HUES64 (cell line): Measurements from ENCODE around the gene PNISR.

Experiments used
- H3K27ac ChIP-seq: 2 replicates; pipeline ENCODE4 v1.7.0; 2013; ENCODE audit warnings: low read depth, low read length, inconsistent platforms
- H3K27me3 ChIP-seq: 2 replicates; pipeline ENCODE4 v1.6.1; 2013; ENCODE audit warnings: mild to moderate bottlenecking, low read length; ENCODE audit not compliant: insufficient read depth
- H3K36me3 ChIP-seq: 2 replicates; pipeline ENCODE4 v1.6.1; 2013; ENCODE audit warnings: mild to moderate bottlenecking, low read length; ENCODE audit not compliant: insufficient read depth
- H3K4me1 ChIP-seq: 2 replicates; pipeline ENCODE4 v1.6.1; 2013; ENCODE audit warnings: mild to moderate bottlenecking, low read length, moderate library complexity; ENCODE audit not compliant: insufficient read depth
- H3K4me3 ChIP-seq: 2 replicates; pipeline ENCODE4 v1.5.1; 2013; ENCODE audit warnings: mild to moderate bottlenecking, low read length, moderate library complexity
- H3K9ac ChIP-seq: 2 replicates; pipeline ENCODE4 v1.6.1; 2013; ENCODE audit warnings: mild to moderate bottlenecking, low read depth, low read length
- H3K9me3 ChIP-seq: 2 replicates; pipeline ENCODE4 v1.6.1; 2013; ENCODE audit warnings: low read depth, low read length; ENCODE audit not compliant: insufficient read depth
- WGBS: fragments of 150-250, 120-280 bp; methylation state at CpG from one replicate; pipeline ENCODE4 v1.1.7; 2013; ENCODE audit warnings: missing lambda C conversion rate; 5-methylcytosine and 5-hydroxymethylcytosine counted together

Gene PNISR

GRCh38 chr6:99356641-99357040 lies 68.5 kb downstream of the PNISR start:
- H3K36me3 ChIP-seq = no peaks in the 10 kb centered on the region
- 84% methylated on average over 1 of the region's 1 CpG for WGBS
- no peaks in the 10 kb centered on the region for H3K9me3 ChIP-seq
- H3K9ac ChIP-seq = no peak overlapping the region
- no peak overlapping the region for H3K27ac ChIP-seq
- H3K4me3 ChIP-seq = no peak overlapping the region
- no peaks in the 10 kb centered on the region for H3K4me1 ChIP-seq
- no peaks in the 10 kb centered on the region for H3K27me3 ChIP-seq

DNA sequence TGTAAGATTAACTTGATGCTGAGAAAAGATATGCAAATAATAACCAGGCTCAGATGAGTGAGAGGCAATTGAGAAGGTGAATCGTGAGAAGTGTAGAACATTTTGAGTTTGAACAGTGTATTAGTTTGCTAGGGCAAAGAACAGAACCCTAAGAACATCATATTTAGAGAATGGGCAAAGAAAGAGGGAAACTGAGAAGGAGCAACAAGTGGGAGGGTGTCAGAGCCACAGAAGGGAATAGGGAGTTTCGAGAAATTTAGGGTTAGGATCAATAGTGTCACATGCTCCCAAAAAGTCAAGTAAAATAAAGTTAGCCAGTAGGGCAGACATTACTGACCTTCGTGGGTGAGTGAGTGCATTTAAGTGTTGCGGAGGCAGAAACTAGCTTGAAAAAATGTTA lies 70.1 kb downstream of the PNISR start:
- H3K9me3 ChIP-seq = no peaks in the 10 kb centered on the region
- WGBS = 65% methylated on average over 4 of the region's 4 CpGs
- no peak overlapping the region for H3K27ac ChIP-seq
- H3K9ac ChIP-seq = no peak overlapping the region
- no peaks in the 10 kb centered on the region for H3K36me3 ChIP-seq
- H3K4me3 ChIP-seq = no peak overlapping the region
- peaks cover 5% of the 10 kb centered on the region for H3K4me1 ChIP-seq
- H3K27me3 ChIP-seq = peaks cover 6% of the 10 kb centered on the region

DNA sequence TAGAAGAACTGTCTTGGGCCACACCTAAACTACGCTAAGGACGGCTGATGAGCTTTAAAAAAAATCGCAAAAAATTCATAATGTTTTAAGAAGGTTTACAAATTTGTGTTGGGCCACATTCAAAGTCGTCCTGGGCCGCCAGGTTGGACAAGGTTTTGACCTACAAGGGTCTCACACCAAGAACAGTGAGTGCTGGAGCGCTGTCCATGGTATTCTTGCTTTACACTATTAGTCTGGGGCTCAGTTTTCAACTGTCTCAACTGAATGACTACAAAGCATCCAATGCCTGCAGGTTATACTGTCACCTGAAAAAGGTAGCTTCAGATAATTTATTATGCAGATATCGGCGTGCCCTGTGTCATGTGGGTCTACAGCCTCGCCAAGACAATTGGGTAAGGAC lies 72.0 kb downstream of the PNISR start:
- Histone ChIP-seq H3K27me3 (peaks cover 6% of the 10 kb centered on the region), H3K9ac (no peak overlapping the region), H3K27ac (no peak overlapping the region), H3K9me3 (no peaks in the 10 kb centered on the region), H3K4me3 (no peak overlapping the region), H3K36me3 (no peaks in the 10 kb centered on the region), H3K4me1 (peaks cover 13% of the 10 kb centered on the region)
- WGBS = 76% methylated on average over 9 of the region's 9 CpGs

DNA sequence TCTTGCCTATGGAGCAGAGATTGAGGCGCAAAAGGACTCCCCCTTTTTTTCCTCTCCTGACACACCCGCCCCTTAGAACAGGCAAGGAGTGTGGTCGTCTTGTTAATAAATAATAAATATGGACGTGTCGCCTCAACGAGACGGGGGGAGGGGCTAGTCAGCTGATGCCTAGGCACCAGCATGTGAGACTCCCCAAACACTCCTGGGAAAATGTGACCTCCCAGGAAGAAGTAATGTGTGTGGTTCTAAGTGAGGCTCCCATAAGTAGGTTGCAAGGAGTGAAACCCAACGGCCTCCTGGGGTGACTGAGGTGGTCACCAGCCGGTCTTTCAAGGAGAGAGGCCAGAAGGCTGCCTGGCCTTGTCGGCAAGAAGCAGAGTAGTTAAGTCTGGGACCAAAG lies 74.5 kb downstream of the PNISR start:
- Histone ChIP-seq H3K9ac (no peak overlapping the region), H3K4me1 (peaks cover 20% of the 10 kb centered on the region), H3K4me3 (peak overlapping the region; percentile 74), H3K27me3 (peaks cover 6% of the 10 kb centered on the region), H3K36me3 (no peaks in the 10 kb centered on the region), H3K9me3 (no peaks in the 10 kb centered on the region), H3K27ac (no peak overlapping the region)
- 52% methylated on average over 9 of the region's 10 CpGs for WGBS

DNA sequence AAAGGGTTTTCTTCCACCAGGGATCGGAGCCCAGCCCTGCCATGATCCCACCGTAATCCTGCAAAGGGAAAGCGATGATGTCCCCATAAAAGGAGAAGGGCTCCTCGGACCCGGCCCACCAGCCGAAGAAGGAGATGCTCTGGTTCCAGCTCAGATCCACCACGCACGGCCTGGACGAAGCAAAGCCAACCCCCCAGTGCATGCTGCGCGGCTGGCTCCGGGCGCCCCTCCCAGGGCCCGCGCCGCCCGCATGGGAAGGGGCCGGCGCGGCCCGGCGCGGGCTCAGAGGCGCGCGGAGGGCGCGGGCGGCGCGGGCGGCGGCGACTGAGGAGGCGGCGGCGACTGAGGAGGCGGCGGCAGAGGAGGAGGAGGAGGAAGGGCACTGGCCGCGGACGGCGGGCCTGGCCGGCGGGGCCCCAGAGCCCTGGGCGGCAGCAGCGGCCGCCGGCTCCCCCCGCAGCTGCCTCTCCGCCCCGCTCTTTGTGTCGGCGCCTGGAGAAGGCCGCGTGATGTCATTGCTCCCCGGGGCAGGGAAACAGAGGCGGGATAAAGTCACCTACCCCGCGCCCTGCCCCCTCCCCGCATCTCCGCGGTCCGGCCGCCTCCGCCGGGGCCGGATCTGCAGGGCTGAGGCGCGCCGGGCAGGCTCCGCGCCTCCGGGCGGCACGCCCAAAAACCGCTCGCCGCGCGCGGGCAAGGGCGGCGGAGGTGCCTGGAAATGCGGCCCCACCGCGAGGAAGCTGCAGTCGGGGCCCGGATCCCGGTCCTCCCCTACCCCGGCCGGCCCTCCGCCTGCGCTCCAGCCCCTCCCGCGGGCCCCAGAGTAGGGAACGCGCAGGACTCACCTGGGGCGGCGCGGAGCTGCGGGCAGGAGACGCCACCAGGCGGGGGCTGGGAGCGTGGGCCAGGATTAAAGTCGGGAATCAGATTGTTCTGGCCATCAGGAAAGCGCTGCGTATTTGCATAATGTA lies 75.7 kb downstream of the PNISR start, which contains the start of gene FAXC:
FAXC (minus strand) TSS at position 504 of the 971 bp plus-strand sequence; CDS start at position 202, 302 bp downstream.
- peaks cover 26% of the 10 kb centered on the region for H3K4me1 ChIP-seq
- H3K9ac ChIP-seq = peak within 1 kb of the TSS; percentile 81
- no peaks in the 10 kb centered on the region for H3K36me3 ChIP-seq

GRCh38 chr6:99348288-99349170 lies 76.6 kb downstream of the PNISR start:
- Histone ChIP-seq H3K27ac (peak overlapping the region; percentile 60), H3K9ac (peak overlapping the region; percentile 81), H3K4me1 (peaks cover 34% of the 10 kb centered on the region), H3K4me3 (peak overlapping the region; percentile 74), H3K9me3 (no peaks in the 10 kb centered on the region), H3K36me3 (no peaks in the 10 kb centered on the region), H3K27me3 (peaks cover 6% of the 10 kb centered on the region)
- 36% methylated on average over 25 of the region's 25 CpGs for WGBS

More for the DNA sequence above, 75.7 kb downstream of the PNISR start, which contains the start of gene FAXC:
- H3K9me3 ChIP-seq = no peaks in the 10 kb centered on the region
- under 1% methylated on average over 108 of the region's 108 CpGs for WGBS
- peak within 1 kb of the TSS; percentile 71 for H3K27ac ChIP-seq
- peak within 1 kb of the TSS; percentile 74 for H3K4me3 ChIP-seq
- H3K27me3 ChIP-seq = peaks cover 6% of the 10 kb centered on the region
